Measurements from ENCODE around the gene OBSL1. TPM values are rescaled to one million over a fixed set of nuclear protein-coding genes. Genes with fewer than 3 reads are reported as not detected.

Gene OBSL1
- total and polyA plus RNA-seq, 10 of the 15 experiments (the other 5 are each of a cell fraction or from before 2014, with no cell fraction given): 0.14 to 0.77 TPM; not detected in 8

GRCh38 chr2:219543596-219544358 is 27.6 kb downstream of the OBSL1 start, which contains the start of the genes CHPF and TMEM198 (continued):
- TF ChIP-seq LARP7 (IDR thresholded peaks at IDR 0.05): no peak; the same call in 1 of the 2 replicates
- peak; percentile 96 for TF ChIP-seq ATF7 (IDR thresholded peaks at IDR 0.05; ENCODE audit: low read depth)
- TF ChIP-seq EGR1 (IDR thresholded peaks at IDR 0.05; ENCODE audit: borderline replicate concordance in 1 of 2, low read depth in 2 of 2, low read length in 2 of 2): peak in 1 of 2 experiments; percentile 39; a peak in 2 of 3 replicates
- TF ChIP-seq PBX3 (IDR thresholded peaks at IDR 0.05; ENCODE audit: insufficient replicate concordance, low read depth, low read length): peak; percentile 58
- TF ChIP-seq NFIC (IDR thresholded peaks at IDR 0.05; ENCODE audit: low read depth, low read length): no peak
- TF ChIP-seq POLR2A (IDR thresholded peaks at IDR 0.05; ENCODE audit: low read depth, low read length): peak; percentile 61
- TF ChIP-seq REST (IDR thresholded peaks at IDR 0.05; ENCODE audit: low read depth, low read length): peak; percentile 95
- peak; percentile 97 for TF ChIP-seq CREB1 (IDR thresholded peaks at IDR 0.05; ENCODE audit: low read depth)
- TF ChIP-seq, protein P1, sequence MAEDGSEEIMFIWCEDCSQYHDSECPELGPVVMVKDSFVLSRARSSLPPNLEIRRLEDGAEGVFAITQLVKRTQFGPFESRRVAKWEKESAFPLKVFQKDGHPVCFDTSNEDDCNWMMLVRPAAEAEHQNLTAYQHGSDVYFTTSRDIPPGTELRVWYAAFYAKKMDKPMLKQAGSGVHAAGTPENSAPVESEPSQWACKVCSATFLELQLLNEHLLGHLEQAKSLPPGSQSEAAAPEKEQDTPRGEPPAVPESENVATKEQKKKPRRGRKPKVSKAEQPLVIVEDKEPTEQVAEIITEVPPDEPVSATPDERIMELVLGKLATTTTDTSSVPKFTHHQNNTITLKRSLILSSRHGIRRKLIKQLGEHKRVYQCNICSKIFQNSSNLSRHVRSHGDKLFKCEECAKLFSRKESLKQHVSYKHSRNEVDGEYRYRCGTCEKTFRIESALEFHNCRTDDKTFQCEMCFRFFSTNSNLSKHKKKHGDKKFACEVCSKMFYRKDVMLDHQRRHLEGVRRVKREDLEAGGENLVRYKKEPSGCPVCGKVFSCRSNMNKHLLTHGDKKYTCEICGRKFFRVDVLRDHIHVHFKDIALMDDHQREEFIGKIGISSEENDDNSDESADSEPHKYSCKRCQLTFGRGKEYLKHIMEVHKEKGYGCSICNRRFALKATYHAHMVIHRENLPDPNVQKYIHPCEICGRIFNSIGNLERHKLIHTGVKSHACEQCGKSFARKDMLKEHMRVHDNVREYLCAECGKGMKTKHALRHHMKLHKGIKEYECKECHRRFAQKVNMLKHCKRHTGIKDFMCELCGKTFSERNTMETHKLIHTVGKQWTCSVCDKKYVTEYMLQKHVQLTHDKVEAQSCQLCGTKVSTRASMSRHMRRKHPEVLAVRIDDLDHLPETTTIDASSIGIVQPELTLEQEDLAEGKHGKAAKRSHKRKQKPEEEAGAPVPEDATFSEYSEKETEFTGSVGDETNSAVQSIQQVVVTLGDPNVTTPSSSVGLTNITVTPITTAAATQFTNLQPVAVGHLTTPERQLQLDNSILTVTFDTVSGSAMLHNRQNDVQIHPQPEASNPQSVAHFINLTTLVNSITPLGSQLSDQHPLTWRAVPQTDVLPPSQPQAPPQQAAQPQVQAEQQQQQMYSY (CRISPR knock-in tag; IDR thresholded peaks at IDR 0.05): no peak
- peak; percentile 82 for TF ChIP-seq NR2F1 (conservative IDR thresholded peaks at IDR 0.05)
- TF ChIP-seq CBFB (IDR thresholded peaks at IDR 0.05; ENCODE audit: low read depth): no peak
- TF ChIP-seq MEF2B (IDR thresholded peaks at IDR 0.05; ENCODE audit: partially characterized antibody, poor library complexity, severe bottlenecking): peak; percentile 63
- no peak for TF ChIP-seq NRF1 (conservative IDR thresholded peaks at IDR 0.05; ENCODE audit: low read depth, low read length)
- TF ChIP-seq ZNF384 (IDR thresholded peaks at IDR 0.05; ENCODE audit: borderline replicate concordance, low read depth, low read length): no peak
- 0 out of 2 replicates have a peak, but pooled peaks have one; percentile 38 for TF ChIP-seq HDGF (IDR thresholded peaks at IDR 0.05)
- peak; percentile 91 for TF ChIP-seq KLF5 (IDR thresholded peaks at IDR 0.05; ENCODE audit: partially characterized antibody)
- 0 out of 2 replicates have a peak, but pooled peaks have one; percentile 14 for TF ChIP-seq SREBF1 (IDR thresholded peaks at IDR 0.05; ENCODE audit: low read length)
- TF ChIP-seq, protein P2, sequence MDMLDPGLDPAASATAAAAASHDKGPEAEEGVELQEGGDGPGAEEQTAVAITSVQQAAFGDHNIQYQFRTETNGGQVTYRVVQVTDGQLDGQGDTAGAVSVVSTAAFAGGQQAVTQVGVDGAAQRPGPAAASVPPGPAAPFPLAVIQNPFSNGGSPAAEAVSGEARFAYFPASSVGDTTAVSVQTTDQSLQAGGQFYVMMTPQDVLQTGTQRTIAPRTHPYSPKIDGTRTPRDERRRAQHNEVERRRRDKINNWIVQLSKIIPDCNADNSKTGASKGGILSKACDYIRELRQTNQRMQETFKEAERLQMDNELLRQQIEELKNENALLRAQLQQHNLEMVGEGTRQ (IDR thresholded peaks at IDR 0.05; ENCODE audit: borderline replicate concordance, low read depth, low read length): no peak
- TF ChIP-seq MAX (IDR thresholded peaks at IDR 0.05; ENCODE audit: low read depth, low read length): no peak; the same call in 1 of the 2 replicates
- peak; percentile 79 for TF ChIP-seq SP1 (IDR thresholded peaks at IDR 0.05; ENCODE audit: low read depth, low read length)
- TF ChIP-seq SMARCA5 (IDR thresholded peaks at IDR 0.05): no peak
- no peak for TF ChIP-seq CBX3 (IDR thresholded peaks at IDR 0.05; ENCODE audit: borderline replicate concordance, low read depth)
